ENCODE results near the gene PSMD13. TPM values are rescaled to one million over a fixed set of nuclear protein-coding genes. Genes with fewer than 3 reads are reported as not detected.

PSMD13 gene
- total and polyA plus RNA-seq, 2 donors (not counting 1 experiment from before 2014, with no cell fraction given): 98.0 to 104 TPM

DNA sequence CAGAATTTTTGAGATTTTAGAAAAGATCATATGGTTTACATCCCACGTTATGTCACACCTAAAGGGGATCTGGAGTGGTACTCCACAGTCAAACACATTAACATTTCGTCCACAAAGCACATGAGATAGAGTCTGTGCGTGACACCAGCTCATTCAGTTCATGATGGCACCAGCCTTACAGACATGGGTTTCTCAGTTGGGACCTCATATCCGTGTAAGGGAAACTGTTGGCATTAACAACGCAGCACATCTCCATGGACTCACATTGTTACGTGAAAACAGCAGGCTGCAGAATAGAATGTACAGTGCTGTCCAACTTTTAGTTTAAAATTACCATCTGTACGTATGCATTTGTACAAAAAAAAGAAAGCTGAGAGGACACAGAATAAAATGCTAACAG, 15.2 kb upstream of the PSMD13 start:
- H3K4me1 Mint-ChIP-seq: peaks cover 6% of the 10 kb centered on the region
- Histone ChIP-seq H3K9ac (ENCODE audit: low read length) (no peak overlapping the region), H3K4me2 (replicated peaks; ENCODE audit: low read depth, low read length, poor library complexity, severe bottlenecking) (no peak overlapping the region), H3K4me1 (ENCODE audit: control insufficient read depth in 2 of 2, insufficient read depth in 2 of 2, low read length in 2 of 2) (no peaks in the 10 kb centered on the region), H3K36me3 (replicated peaks in 1 of 2; ENCODE audit: control extremely low read depth in 1 of 2, control insufficient read depth in 1 of 2, extremely low read depth in 1 of 2, insufficient read depth in 2 of 2, low read length in 1 of 2) (peaks cover 0 to 23% of the 10 kb centered on the region in 2 experiments), H2AFZ (ENCODE audit: insufficient read depth, low read depth, low read length, poor library complexity, severe bottlenecking) (no peak overlapping the region), H3K27ac (ENCODE audit: low read length in 2 of 2) (no peak overlapping the region), H3K4me3 (ENCODE audit: control extremely low read depth in 1 of 5, extremely low read depth in 1 of 5, insufficient read depth in 1 of 5, low read depth in 2 of 5, low read length in 4 of 5) (no peak overlapping the region), H4K20me1 (ENCODE audit: control insufficient read depth, insufficient read depth, low read length, poor library complexity, severe bottlenecking) (no peaks in the 10 kb centered on the region), H3K9me3 (ENCODE audit: control extremely low read depth in 1 of 3, control insufficient read depth in 2 of 3, insufficient read depth in 1 of 3, low read length in 2 of 3) (no peaks in the 10 kb centered on the region), H3K79me2 (ENCODE audit: control insufficient read depth, insufficient read depth, low read length) (peaks cover 21% of the 10 kb centered on the region), H3K27me3 (replicated peaks in 1 of 4; ENCODE audit: control extremely low read depth in 1 of 4, control insufficient read depth in 3 of 4, insufficient read depth in 4 of 4, low read length in 3 of 4) (no peaks in the 10 kb centered on the region)
- H3K27me3 Mint-ChIP-seq: no peaks in the 10 kb centered on the region
- ChIA-PET POLR2A (no interaction called here), CTCF (interaction anchor here (0.9 kb wide), 1 partner anchor 29 kb away, joined by 3 read pairs; no protein-coding TSS in a partner anchor)
- ATAC-seq (ENCODE audit: low read depth) (no peak), DNase-seq (no peak)
- intact Hi-C loops (cut with micrococcal nuclease): no loop called here
- H3K9me3 Mint-ChIP-seq (ENCODE audit: insufficient read depth): no peaks in the 10 kb centered on the region
- H3K4me3 Mint-ChIP-seq: no peak overlapping the region
- WGBS (ENCODE audit: insufficient coverage): 98% methylated on average over 5 of the region's 7 CpGs
- TF ChIP-seq, protein P1, sequence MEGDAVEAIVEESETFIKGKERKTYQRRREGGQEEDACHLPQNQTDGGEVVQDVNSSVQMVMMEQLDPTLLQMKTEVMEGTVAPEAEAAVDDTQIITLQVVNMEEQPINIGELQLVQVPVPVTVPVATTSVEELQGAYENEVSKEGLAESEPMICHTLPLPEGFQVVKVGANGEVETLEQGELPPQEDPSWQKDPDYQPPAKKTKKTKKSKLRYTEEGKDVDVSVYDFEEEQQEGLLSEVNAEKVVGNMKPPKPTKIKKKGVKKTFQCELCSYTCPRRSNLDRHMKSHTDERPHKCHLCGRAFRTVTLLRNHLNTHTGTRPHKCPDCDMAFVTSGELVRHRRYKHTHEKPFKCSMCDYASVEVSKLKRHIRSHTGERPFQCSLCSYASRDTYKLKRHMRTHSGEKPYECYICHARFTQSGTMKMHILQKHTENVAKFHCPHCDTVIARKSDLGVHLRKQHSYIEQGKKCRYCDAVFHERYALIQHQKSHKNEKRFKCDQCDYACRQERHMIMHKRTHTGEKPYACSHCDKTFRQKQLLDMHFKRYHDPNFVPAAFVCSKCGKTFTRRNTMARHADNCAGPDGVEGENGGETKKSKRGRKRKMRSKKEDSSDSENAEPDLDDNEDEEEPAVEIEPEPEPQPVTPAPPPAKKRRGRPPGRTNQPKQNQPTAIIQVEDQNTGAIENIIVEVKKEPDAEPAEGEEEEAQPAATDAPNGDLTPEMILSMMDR (IDR thresholded peaks at IDR 0.05): no peak
- no peak for TF ChIP-seq EZH2 (IDR thresholded peaks at IDR 0.05; ENCODE audit: borderline replicate concordance, insufficient read depth, low read depth, low read length, poor library complexity, severe bottlenecking)
- no peak overlapping the region for H3K27ac Mint-ChIP-seq

DNA sequence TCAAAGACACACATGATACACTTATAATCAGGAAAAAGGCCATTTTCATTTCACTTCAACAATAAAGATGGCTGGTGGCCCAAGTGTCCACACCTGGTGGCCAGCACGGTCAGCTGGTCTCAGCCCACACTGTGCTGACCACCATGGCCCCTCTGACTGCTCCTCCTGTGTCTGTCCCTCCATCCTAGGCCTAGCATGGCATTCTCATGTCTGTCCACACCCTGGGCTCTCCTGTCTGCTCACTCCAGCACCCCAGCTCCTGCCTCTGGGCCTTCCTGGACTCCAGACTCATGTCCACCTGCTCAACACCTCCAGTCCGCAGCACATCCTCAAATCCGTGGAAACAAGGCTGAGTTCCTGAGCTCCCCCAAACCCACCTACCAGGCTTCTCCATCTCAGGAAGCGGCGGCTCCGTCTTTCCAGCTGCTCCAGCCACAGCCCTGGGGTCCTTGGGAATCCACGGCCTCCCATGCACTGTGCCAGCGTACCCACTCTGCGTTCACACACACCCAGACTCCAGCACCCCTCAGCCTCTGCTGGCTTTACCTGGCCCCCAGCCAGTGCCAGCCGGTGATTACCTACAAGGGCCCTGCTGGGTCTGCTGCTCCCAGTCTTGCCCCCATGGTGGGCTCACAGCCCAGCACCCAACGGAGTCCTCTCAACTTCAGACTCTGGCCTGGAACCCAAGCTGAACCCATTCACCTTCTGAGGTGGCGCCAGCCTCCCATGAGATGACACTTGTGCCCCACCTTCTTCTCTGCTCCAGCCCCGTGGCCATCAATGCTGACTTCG, 14.6 kb upstream of the PSMD13 start:
- no peak overlapping the region for H2AFZ ChIP-seq (ENCODE audit: insufficient read depth, low read depth, low read length, poor library complexity, severe bottlenecking)
- no peaks in the 10 kb centered on the region for H3K9me3 Mint-ChIP-seq (ENCODE audit: insufficient read depth)
- no peak overlapping the region for H3K27ac Mint-ChIP-seq
- no peaks in the 10 kb centered on the region for H4K20me1 ChIP-seq (ENCODE audit: control insufficient read depth, insufficient read depth, low read length, poor library complexity, severe bottlenecking)
- DNase-seq (no peak), ATAC-seq (ENCODE audit: low read depth) (no peak)
- TF ChIP-seq, protein P1 (IDR thresholded peaks at IDR 0.05): no peak
- TF ChIP-seq EZH2 (IDR thresholded peaks at IDR 0.05; ENCODE audit: borderline replicate concordance, insufficient read depth, low read depth, low read length, poor library complexity, severe bottlenecking): no peak
- no peaks in the 10 kb centered on the region for H3K4me1 ChIP-seq (ENCODE audit: control insufficient read depth in 2 of 2, insufficient read depth in 2 of 2, low read length in 2 of 2)
- POLR2A ChIA-PET: no interaction called here
- H3K36me3 ChIP-seq (replicated peaks in 1 of 2; ENCODE audit: control extremely low read depth in 1 of 2, control insufficient read depth in 1 of 2, extremely low read depth in 1 of 2, insufficient read depth in 2 of 2, low read length in 1 of 2): peaks cover 0 to 22% of the 10 kb centered on the region in 2 experiments
- H3K27me3 Mint-ChIP-seq: no peaks in the 10 kb centered on the region
- 95% methylated on average over 14 of the region's 14 CpGs for WGBS (ENCODE audit: insufficient coverage)
- no peaks in the 10 kb centered on the region for H3K27me3 ChIP-seq (replicated peaks in 1 of 4; ENCODE audit: control extremely low read depth in 1 of 4, control insufficient read depth in 3 of 4, insufficient read depth in 4 of 4, low read length in 3 of 4)
- peaks cover 27% of the 10 kb centered on the region for H3K79me2 ChIP-seq (ENCODE audit: control insufficient read depth, insufficient read depth, low read length)
- CTCF ChIA-PET: interaction anchor here (0.9 kb wide), 1 partner anchor 28 kb away, joined by 3 read pairs; no protein-coding TSS in a partner anchor
- H3K27ac ChIP-seq (ENCODE audit: low read length in 2 of 2): no peak overlapping the region
- no peaks in the 10 kb centered on the region for H3K9me3 ChIP-seq (ENCODE audit: control extremely low read depth in 1 of 3, control insufficient read depth in 2 of 3, insufficient read depth in 1 of 3, low read length in 2 of 3)
- H3K9ac ChIP-seq (ENCODE audit: low read length): no peak overlapping the region
- peaks cover 6% of the 10 kb centered on the region for H3K4me1 Mint-ChIP-seq
- H3K4me2 ChIP-seq (replicated peaks; ENCODE audit: low read depth, low read length, poor library complexity, severe bottlenecking): no peak overlapping the region
- no peak overlapping the region for H3K4me3 Mint-ChIP-seq
- intact Hi-C loops (cut with micrococcal nuclease): no loop called here
- H3K4me3 ChIP-seq (ENCODE audit: control extremely low read depth in 1 of 5, extremely low read depth in 1 of 5, insufficient read depth in 1 of 5, low read depth in 2 of 5, low read length in 4 of 5): no peak overlapping the region

All from B cell (primary cell).